OCI-LY3 (cell line): Measurements from ENCODE around the gene CRB1.

ENCODE experiments used
- EZH2phosphoT487 ChIP-seq: fragments of 200-600 bp; shearing (Covaris generic); IDR thresholded peaks from 2 replicates; pipeline ENCODE4 v1.6.1; 2018; ENCODE audit warnings: antibody characterized with exemption, mixed run types, low read depth
- TF ChIP-seq, protein P1 (sequence below): fragments of 200-600, 300-600 bp; sonication (generic); IDR thresholded peaks from 2 replicates; pipeline ENCODE4 v1.5.1; 2014; ENCODE audit warnings: antibody characterized with exemption, low read length, low read depth

- TF ChIP-seq, protein P1, sequence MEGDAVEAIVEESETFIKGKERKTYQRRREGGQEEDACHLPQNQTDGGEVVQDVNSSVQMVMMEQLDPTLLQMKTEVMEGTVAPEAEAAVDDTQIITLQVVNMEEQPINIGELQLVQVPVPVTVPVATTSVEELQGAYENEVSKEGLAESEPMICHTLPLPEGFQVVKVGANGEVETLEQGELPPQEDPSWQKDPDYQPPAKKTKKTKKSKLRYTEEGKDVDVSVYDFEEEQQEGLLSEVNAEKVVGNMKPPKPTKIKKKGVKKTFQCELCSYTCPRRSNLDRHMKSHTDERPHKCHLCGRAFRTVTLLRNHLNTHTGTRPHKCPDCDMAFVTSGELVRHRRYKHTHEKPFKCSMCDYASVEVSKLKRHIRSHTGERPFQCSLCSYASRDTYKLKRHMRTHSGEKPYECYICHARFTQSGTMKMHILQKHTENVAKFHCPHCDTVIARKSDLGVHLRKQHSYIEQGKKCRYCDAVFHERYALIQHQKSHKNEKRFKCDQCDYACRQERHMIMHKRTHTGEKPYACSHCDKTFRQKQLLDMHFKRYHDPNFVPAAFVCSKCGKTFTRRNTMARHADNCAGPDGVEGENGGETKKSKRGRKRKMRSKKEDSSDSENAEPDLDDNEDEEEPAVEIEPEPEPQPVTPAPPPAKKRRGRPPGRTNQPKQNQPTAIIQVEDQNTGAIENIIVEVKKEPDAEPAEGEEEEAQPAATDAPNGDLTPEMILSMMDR: no peak
- TF ChIP-seq EZH2phosphoT487: no peak
Observed at GRCh38 chr1:197453376-197454058, 185.5 kb downstream of the CRB1 start.
